Thyroid gland (tissue), 4 donors: Measurements from ENCODE around the gene GSTA5. TPM values are rescaled to one million over a fixed set of nuclear protein-coding genes. Genes with fewer than 3 reads are reported as not detected.
"Not testable (repeated sequence)": the region's sequence is repeated elsewhere in the genome, so short reads cannot be mapped to it uniquely, and the experiment has no call there.

Experiments
- DNase-seq, 2 donors: peaks; one replicate each; pipeline ENCODE4 v3.0.0-alpha.2; 2019
- H3K27ac ChIP-seq, 3 donors: fragments of 200-600 bp; sonication (generic); 1 replicate in 2 of 3; 2 replicates in 1 of 3; pipeline ENCODE4 v1.5.1; 2016 to 2019; ENCODE audit warnings: mild to moderate bottlenecking in 1 of 3, moderate library complexity in 1 of 3
- H3K27me3 ChIP-seq: fragments of 200-600 bp; sonication (generic); one replicate; pipeline ENCODE4 v1.5.1; 2019
- H3K36me3 ChIP-seq, 2 donors: fragments of 200-600 bp; sonication (generic); one replicate each; pipeline ENCODE4 v1.5.1; 2016 to 2019
- H3K4me1 ChIP-seq, 2 donors: fragments of 200-600 bp; sonication (generic); one replicate each; pipeline ENCODE4 v1.5.1; 2017 to 2019
- H3K4me3 ChIP-seq, 3 donors: fragments of 200-600 bp; sonication (generic); replicated peaks in 1 of 3; 1 replicate in 2 of 3; 2 replicates in 1 of 3; pipeline ENCODE4 v1.5.1; 2016; ENCODE audit warnings: mild to moderate bottlenecking in 1 of 3
- H3K9me3 ChIP-seq: fragments of 200-600 bp; sonication (generic); one replicate; pipeline ENCODE4 v1.5.1; 2017
- CTCF ChIP-seq, 6 experiments: fragments of 200-600 bp in 3 of 6; fragments of 450-650 bp in 3 of 6; sonication (generic) in 3 of 6; IDR thresholded peaks; one replicate each; pipeline ENCODE4 v1.5.1; 2016 to 2019; ENCODE audit warnings: antibody characterized with exemption in 6 of 6, mild to moderate bottlenecking in 2 of 6, inconsistent platforms in 1 of 6, moderate library complexity in 1 of 6
- POLR2A ChIP-seq, 2 donors: fragments of 450-650 bp; IDR thresholded peaks; one replicate each; pipeline ENCODE4 v1.6.1; 2017; ENCODE audit warnings: antibody characterized with exemption in 2 of 2, mild to moderate bottlenecking in 2 of 2, moderate library complexity in 1 of 2
- WGBS, 2 donors: methylation state at CpG; one replicate each; pipeline ENCODE4 v1.1.5; 2017; 5-methylcytosine and 5-hydroxymethylcytosine counted together
- intact Hi-C: fragments of 100-400 bp; cut with DNase I; formaldehyde crosslinking; loops from one replicate; pipeline ENCODE4 v1.15.1; 2023
- total RNA-seq, 4 donors: library from RNA; depleted of rRNA; stranded (reverse); fragments of >200 nt; gene quantifications; one replicate each; pipeline ENCODE4 v1.2.3, GENCODE V29; 2016

Gene GSTA5
- total RNA-seq, 4 donors from 2014 or later = not detected

- no peak overlapping the region for H3K4me3 ChIP-seq
- no peaks in the 10 kb centered on the region for H3K36me3 ChIP-seq
- H3K9me3 ChIP-seq = no peaks in the 10 kb centered on the region
- 88 to 92% methylated on average over 18 to 22 of the region's 37 CpGs for WGBS, 2 donors
- H3K27me3 ChIP-seq = no peaks in the 10 kb centered on the region
- DNase-seq = no peak
- intact Hi-C loops = no loop called here
- no peaks in the 10 kb centered on the region for H3K4me1 ChIP-seq
- H3K27ac ChIP-seq = no peak overlapping the region
- TF ChIP-seq POLR2A (IDR thresholded peaks at IDR 0.05) (no peak), CTCF (IDR thresholded peaks at IDR 0.05) (no peak)
Measured at GRCh38 chr6:52829046-52829817, 11.4 kb downstream of the GSTA5 start.

- H3K9me3 ChIP-seq, intact Hi-C loops, DNase-seq, H3K27me3 ChIP-seq, H3K4me3 ChIP-seq, H3K27ac ChIP-seq, H3K4me1 ChIP-seq, H3K36me3 ChIP-seq: not testable (repeated sequence)
- WGBS, 2 donors = 86 to 89% methylated on average over 4 of the region's 4 CpGs
Measured at GRCh38 chr6:52828621-52829020, 12.0 kb downstream of the GSTA5 start.

- intact Hi-C loops, H3K4me1 ChIP-seq, H3K27me3 ChIP-seq, DNase-seq, H3K4me3 ChIP-seq, H3K36me3 ChIP-seq, H3K9me3 ChIP-seq, H3K27ac ChIP-seq: not testable (repeated sequence)
- WGBS, 2 donors = 100% methylated on average over 1 of the region's 1 CpG
Measured at GRCh38 chr6:52827073-52827783, 13.4 kb downstream of the GSTA5 start.

- no peak overlapping the region for H3K4me3 ChIP-seq
- no peak overlapping the region for H3K27ac ChIP-seq
- DNase-seq = no peak
- intact Hi-C loops = no loop called here
- no peaks in the 10 kb centered on the region for H3K27me3 ChIP-seq
- no peaks in the 10 kb centered on the region for H3K9me3 ChIP-seq
- TF ChIP-seq CTCF (IDR thresholded peaks at IDR 0.05) (no peak), POLR2A (IDR thresholded peaks at IDR 0.05) (no peak)
- H3K36me3 ChIP-seq = no peaks in the 10 kb centered on the region
- 39 to 44% methylated on average over 1 of the region's 1 CpG for WGBS, 2 donors
- no peaks in the 10 kb centered on the region for H3K4me1 ChIP-seq
Measured at GRCh38 chr6:52826513-52826912, 14.1 kb downstream of the GSTA5 start.

- intact Hi-C loops = not testable (repeated sequence)
Measured at GRCh38 chr6:52825900-52826459, 14.6 kb downstream of the GSTA5 start.

GRCh38 chr6:52825270-52825793, 15.3 kb downstream of the GSTA5 start:
- intact Hi-C loops, H3K36me3 ChIP-seq, H3K27ac ChIP-seq, DNase-seq, H3K9me3 ChIP-seq, H3K4me3 ChIP-seq, H3K27me3 ChIP-seq, H3K4me1 ChIP-seq: not testable (repeated sequence)
- WGBS, 2 donors = 96 to 97% methylated on average over 7 to 15 of the region's 25 CpGs

More at GRCh38 chr6:52825900-52826459, 14.6 kb downstream of the GSTA5 start:
- H3K4me3 ChIP-seq, DNase-seq, H3K27ac ChIP-seq, H3K4me1 ChIP-seq, H3K27me3 ChIP-seq, H3K9me3 ChIP-seq, H3K36me3 ChIP-seq: not testable (repeated sequence)
- 79 to 86% methylated on average over 4 of the region's 4 CpGs for WGBS, 2 donors

GRCh38 chr6:52821842-52822241, 18.8 kb downstream of the GSTA5 start:
- intact Hi-C loops = no loop called here
- no peak for DNase-seq
- Histone ChIP-seq H3K9me3 (no peaks in the 10 kb centered on the region), H3K27ac (no peak overlapping the region), H3K4me3 (no peak overlapping the region), H3K36me3 (no peaks in the 10 kb centered on the region), H3K27me3 (no peaks in the 10 kb centered on the region), H3K4me1 (no peaks in the 10 kb centered on the region)
- no peak for TF ChIP-seq POLR2A (IDR thresholded peaks at IDR 0.05)
- TF ChIP-seq CTCF (IDR thresholded peaks at IDR 0.05) = no peak
- WGBS, 2 donors = 40 to 89% methylated on average over 1 of the region's 1 CpG
